KOPT-K1 (cell line): Measurements from ENCODE around the gene SPATA31D3.
"Not testable (repeated sequence)": the region's sequence is repeated elsewhere in the genome, so short reads cannot be mapped to it uniquely, and the experiment has no call there.

Source experiments
- H3K27ac ChIP-seq: fragments of 200-600 bp; sonication (generic); 2 replicates; pipeline ENCODE4 v1.5.1; 2016; ENCODE audit warnings: antibody characterized with exemption, mild to moderate bottlenecking, low read depth, low read length; ENCODE audit not compliant: poor library complexity, severe bottlenecking
- H3K36me3 ChIP-seq: fragments of 200-600 bp; sonication (generic); 2 replicates; pipeline ENCODE4 v1.5.1; 2017; ENCODE audit warnings: antibody characterized with exemption, mild to moderate bottlenecking, low read length, moderate library complexity; ENCODE audit not compliant: insufficient read depth
- H3K9me3 ChIP-seq: fragments of 200-600 bp; sonication (generic); 2 replicates; pipeline ENCODE4 v1.5.1; 2017; ENCODE audit warnings: antibody characterized with exemption, low read length, mild to moderate bottlenecking; ENCODE audit not compliant: insufficient read depth, poor library complexity, severe bottlenecking

Gene SPATA31D3

GRCh38 chr9:81955625-81956024, 12.3 kb downstream of the SPATA31D3 start:
- no peaks in the 10 kb centered on the region for H3K36me3 ChIP-seq
- H3K27ac ChIP-seq, result no peak overlapping the region
- peaks cover 13% of the 10 kb centered on the region for H3K9me3 ChIP-seq

GRCh38 chr9:81964218-81965171, 21.2 kb downstream of the SPATA31D3 start:
- no peaks in the 10 kb centered on the region for H3K9me3 ChIP-seq
- no peak overlapping the region for H3K27ac ChIP-seq

GRCh38 chr9:81968026-81968425, 24.7 kb downstream of the SPATA31D3 start:
- Histone ChIP-seq H3K9me3 (no peaks in the 10 kb centered on the region), H3K36me3 (no peaks in the 10 kb centered on the region), H3K27ac (no peak overlapping the region)

More at GRCh38 chr9:81964218-81965171, 21.2 kb downstream of the SPATA31D3 start:
- H3K36me3 ChIP-seq, result no peaks in the 10 kb centered on the region

- Histone ChIP-seq H3K27ac (no peak overlapping the region), H3K9me3 (no peaks in the 10 kb centered on the region), H3K36me3 (no peaks in the 10 kb centered on the region)
Observed at GRCh38 chr9:81969971-81970370, 26.7 kb downstream of the SPATA31D3 start.

- H3K9me3 ChIP-seq, result no peaks in the 10 kb centered on the region
- no peaks in the 10 kb centered on the region for H3K36me3 ChIP-seq
Observed at GRCh38 chr9:81971727-81972126, 28.4 kb downstream of the SPATA31D3 start.

GRCh38 chr9:81974764-81975163, 31.5 kb downstream of the SPATA31D3 start:
- no peaks in the 10 kb centered on the region for H3K36me3 ChIP-seq
- no peaks in the 10 kb centered on the region for H3K9me3 ChIP-seq
- no peak overlapping the region for H3K27ac ChIP-seq

More at GRCh38 chr9:81971727-81972126, 28.4 kb downstream of the SPATA31D3 start:
- no peak overlapping the region for H3K27ac ChIP-seq

GRCh38 chr9:81976351-81976750, 33.1 kb downstream of the SPATA31D3 start:
- no peaks in the 10 kb centered on the region for H3K36me3 ChIP-seq
- H3K27ac ChIP-seq, result no peak overlapping the region
- H3K9me3 ChIP-seq, result no peaks in the 10 kb centered on the region

GRCh38 chr9:81979196-81979595, 35.9 kb downstream of the SPATA31D3 start:
- Histone ChIP-seq H3K36me3 (no peaks in the 10 kb centered on the region), H3K27ac (no peak overlapping the region), H3K9me3 (no peaks in the 10 kb centered on the region)

- no peaks in the 10 kb centered on the region for H3K9me3 ChIP-seq
- no peak overlapping the region for H3K27ac ChIP-seq
- no peaks in the 10 kb centered on the region for H3K36me3 ChIP-seq
Observed at GRCh38 chr9:81980568-81980967, 37.3 kb downstream of the SPATA31D3 start.

- H3K36me3 ChIP-seq, result no peaks in the 10 kb centered on the region
- no peak overlapping the region for H3K27ac ChIP-seq
- no peaks in the 10 kb centered on the region for H3K9me3 ChIP-seq
Observed at GRCh38 chr9:81981883-81982282, 38.6 kb downstream of the SPATA31D3 start.

GRCh38 chr9:81984928-81985327, 41.6 kb downstream of the SPATA31D3 start:
- Histone ChIP-seq H3K9me3 (no peaks in the 10 kb centered on the region), H3K27ac (no peak overlapping the region), H3K36me3 (no peaks in the 10 kb centered on the region)

- no peaks in the 10 kb centered on the region for H3K36me3 ChIP-seq
- no peaks in the 10 kb centered on the region for H3K9me3 ChIP-seq
Observed at GRCh38 chr9:81986051-81986450, 42.8 kb downstream of the SPATA31D3 start.

GRCh38 chr9:81988472-81988871, 45.2 kb downstream of the SPATA31D3 start, which contains the start of gene SPATA31D1:
TSS of gene SPATA31D1 (plus strand) at chr9:81988772. CDS start at chr9:81988819, 47 bp downstream.
- not testable (repeated sequence) for H3K9me3 ChIP-seq, H3K36me3 ChIP-seq, H3K27ac ChIP-seq

More at GRCh38 chr9:81986051-81986450, 42.8 kb downstream of the SPATA31D3 start:
- H3K27ac ChIP-seq, result no peak overlapping the region

- no peak overlapping the region for H3K27ac ChIP-seq
- no peaks in the 10 kb centered on the region for H3K36me3 ChIP-seq
- no peaks in the 10 kb centered on the region for H3K9me3 ChIP-seq
Observed at GRCh38 chr9:81989700-81990099, 46.4 kb downstream of the SPATA31D3 start.

- Histone ChIP-seq H3K27ac (no peak overlapping the region), H3K9me3 (no peaks in the 10 kb centered on the region), H3K36me3 (no peaks in the 10 kb centered on the region)
Observed at GRCh38 chr9:81993656-81994055, 50.4 kb downstream of the SPATA31D3 start.
